Mesodermal cell (in vitro differentiated cells): ENCODE results near the gene RNF13.
"Not testable (repeated sequence)": the region's sequence is repeated elsewhere in the genome, so short reads cannot be mapped to it uniquely, and the experiment has no call there.

Source experiments
- H3K27ac ChIP-seq: 2 replicates; pipeline ENCODE4 v1.7.0; 2013; ENCODE audit warnings: mild to moderate bottlenecking, low read depth, low read length, moderate library complexity; ENCODE audit not compliant: severe bottlenecking
- H3K36me3 ChIP-seq: 2 replicates; pipeline ENCODE4 v1.7.1; 2013; ENCODE audit warnings: mild to moderate bottlenecking, low read length, moderate library complexity; ENCODE audit not compliant: control insufficient read depth, insufficient read depth
- H3K4me1 ChIP-seq: one replicate; pipeline ENCODE4 v1.7.1; 2013; ENCODE audit warnings: mild to moderate bottlenecking, low read length; ENCODE audit not compliant: insufficient read depth, control insufficient read depth, poor library complexity, severe bottlenecking
- H3K4me3 ChIP-seq: 2 replicates; pipeline ENCODE4 v1.7.0; 2013; ENCODE audit warnings: low read length, control low read depth, mild to moderate bottlenecking; ENCODE audit not compliant: insufficient read depth, poor library complexity, severe bottlenecking; ENCODE audit errors: extremely low read depth
- H3K9me3 ChIP-seq: 2 replicates; pipeline ENCODE4 v1.7.1; 2013; ENCODE audit warnings: mild to moderate bottlenecking, low read length, moderate library complexity; ENCODE audit not compliant: control insufficient read depth
- WGBS, 2 experiments: methylation state at CpG; one replicate each; pipeline ENCODE4 v1.1.5; 2013; ENCODE audit warnings: missing lambda C conversion rate in 2 of 2; ENCODE audit not compliant: insufficient coverage in 2 of 2; 5-methylcytosine and 5-hydroxymethylcytosine counted together

RNF13 gene

DNA sequence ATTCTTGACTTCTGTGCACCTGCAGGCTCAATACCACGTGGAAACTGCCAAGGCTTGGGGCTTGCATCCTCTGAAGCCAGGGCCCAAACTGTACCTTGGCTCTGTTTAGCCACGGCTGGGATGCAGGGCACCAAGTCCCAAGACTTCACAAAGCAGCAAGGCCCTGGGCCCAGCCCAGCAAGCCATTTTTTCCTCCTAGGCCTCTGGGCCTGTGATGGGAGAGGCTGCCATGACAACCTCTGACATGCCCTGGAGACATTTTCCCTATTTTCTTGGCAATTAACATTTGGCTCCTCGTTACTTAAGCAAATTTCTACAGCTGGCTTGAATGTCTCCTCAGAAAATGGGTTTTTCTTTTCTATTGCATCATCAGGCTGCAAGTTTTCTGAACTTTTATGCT lies 25.5 kb downstream of the RNF13 start:
- WGBS, 2 experiments = 86 to 96% methylated on average over 2 of the region's 3 CpGs

DNA sequence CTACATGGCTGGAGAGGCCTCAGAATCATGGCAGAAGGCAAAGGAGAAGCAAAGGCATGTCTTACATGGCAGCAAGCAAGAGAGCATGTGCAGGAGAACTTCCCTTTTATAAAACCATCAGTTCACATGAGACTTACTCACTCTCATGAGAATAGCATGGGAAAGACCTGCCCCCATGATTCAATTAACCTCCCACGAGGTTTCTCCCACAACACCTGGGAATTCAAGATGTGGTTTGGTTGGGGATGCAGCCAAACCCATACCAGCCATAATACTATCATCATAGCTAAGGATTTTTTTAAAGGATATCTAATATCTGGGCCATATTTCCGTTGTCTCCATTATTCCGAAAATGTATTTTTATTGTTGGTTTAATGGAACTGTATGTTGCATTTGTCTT lies 26.5 kb downstream of the RNF13 start:
- H3K4me3 ChIP-seq = not testable (repeated sequence)
- H3K9me3 ChIP-seq = peaks cover 22% of the 10 kb centered on the region
- WGBS, 2 experiments = no CpG with 5 or more reads among the region's 3 CpGs

More for the DNA sequence above, 25.5 kb downstream of the RNF13 start:
- not testable (repeated sequence) for H3K4me1 ChIP-seq, H3K4me3 ChIP-seq, H3K27ac ChIP-seq, H3K36me3 ChIP-seq
- peaks cover 30% of the 10 kb centered on the region for H3K9me3 ChIP-seq

DNA sequence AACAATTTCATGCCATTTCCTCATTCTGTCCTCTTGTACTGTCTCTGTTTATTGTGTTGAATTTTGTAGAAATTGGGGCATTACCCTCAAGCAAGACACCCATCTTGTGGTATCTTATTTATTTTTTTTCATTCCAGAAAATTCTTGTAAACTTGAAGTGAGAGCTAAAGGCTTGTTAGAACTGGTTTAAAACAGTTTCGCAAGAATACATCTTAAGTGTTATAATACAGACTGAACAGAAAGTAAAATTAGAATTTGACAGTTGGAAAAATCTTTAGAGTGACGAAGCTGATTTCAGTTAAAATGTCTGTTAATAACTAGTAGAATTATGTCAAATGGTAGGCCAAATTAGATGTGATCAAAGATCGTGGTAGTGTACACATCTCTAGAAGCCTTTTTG lies 26.9 kb downstream of the RNF13 start:
- Histone ChIP-seq H3K9me3 (peaks cover 18% of the 10 kb centered on the region), H3K4me1 (no peaks in the 10 kb centered on the region), H3K4me3 (no peak overlapping the region), H3K27ac (no peak overlapping the region), H3K36me3 (peaks cover 3% of the 10 kb centered on the region)
- WGBS, 2 experiments = 86 to 93% methylated on average over 1 to 2 of the region's 3 CpGs

More for the DNA sequence above, 26.5 kb downstream of the RNF13 start:
- H3K36me3 ChIP-seq, H3K27ac ChIP-seq, H3K4me1 ChIP-seq: not testable (repeated sequence)

DNA sequence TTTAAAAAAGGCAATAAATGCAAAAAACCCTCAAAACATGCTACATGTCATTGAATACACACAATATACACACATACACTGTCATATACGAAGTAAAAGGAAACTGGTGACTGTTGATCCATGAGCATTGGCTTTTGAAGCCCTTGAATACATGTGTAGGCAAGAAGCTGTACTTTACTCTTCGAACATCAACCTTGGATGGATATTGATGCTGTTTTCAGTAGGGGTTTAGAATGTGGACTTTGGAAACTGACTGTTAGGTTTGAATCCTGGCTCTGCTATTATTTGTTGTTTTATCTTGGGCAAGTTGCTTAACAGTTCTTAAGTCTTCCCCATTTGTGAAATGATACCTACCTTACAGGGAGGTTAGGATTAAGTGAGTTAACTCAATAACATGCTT lies 30.5 kb downstream of the RNF13 start:
- WGBS, 2 experiments = 80 to 83% methylated on average over 1 to 2 of the region's 2 CpGs

DNA sequence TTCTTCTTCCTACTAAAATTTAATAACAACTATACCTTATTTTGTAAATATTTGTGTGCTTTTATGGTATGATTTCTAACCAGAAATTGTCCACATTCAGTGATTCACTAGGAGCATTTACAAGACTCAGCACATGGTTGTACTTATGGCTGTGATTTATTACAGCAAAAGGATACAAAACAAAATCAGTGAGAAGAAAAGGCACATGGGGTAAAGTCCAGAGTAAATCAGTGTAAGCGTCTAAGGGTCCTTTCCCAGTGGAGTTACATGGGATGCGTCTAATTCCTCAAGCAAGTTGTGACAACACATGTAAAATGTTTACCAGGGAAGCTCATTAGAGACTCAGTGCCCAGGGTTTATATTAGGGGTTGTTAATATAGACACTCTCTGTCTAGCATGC lies 31.1 kb downstream of the RNF13 start:
- H3K36me3 ChIP-seq = peaks cover 7% of the 10 kb centered on the region
- WGBS, 2 experiments = 94 to 100% methylated on average over 2 of the region's 2 CpGs
- no peak overlapping the region for H3K4me3 ChIP-seq
- H3K4me1 ChIP-seq = no peaks in the 10 kb centered on the region
- no peak overlapping the region for H3K27ac ChIP-seq
- no peaks in the 10 kb centered on the region for H3K9me3 ChIP-seq

More for the DNA sequence above, 30.5 kb downstream of the RNF13 start:
- H3K9me3 ChIP-seq = peaks cover under 1% of the 10 kb centered on the region
- H3K4me1 ChIP-seq = no peaks in the 10 kb centered on the region
- H3K27ac ChIP-seq = no peak overlapping the region
- no peak overlapping the region for H3K4me3 ChIP-seq
- H3K36me3 ChIP-seq = peaks cover 7% of the 10 kb centered on the region

DNA sequence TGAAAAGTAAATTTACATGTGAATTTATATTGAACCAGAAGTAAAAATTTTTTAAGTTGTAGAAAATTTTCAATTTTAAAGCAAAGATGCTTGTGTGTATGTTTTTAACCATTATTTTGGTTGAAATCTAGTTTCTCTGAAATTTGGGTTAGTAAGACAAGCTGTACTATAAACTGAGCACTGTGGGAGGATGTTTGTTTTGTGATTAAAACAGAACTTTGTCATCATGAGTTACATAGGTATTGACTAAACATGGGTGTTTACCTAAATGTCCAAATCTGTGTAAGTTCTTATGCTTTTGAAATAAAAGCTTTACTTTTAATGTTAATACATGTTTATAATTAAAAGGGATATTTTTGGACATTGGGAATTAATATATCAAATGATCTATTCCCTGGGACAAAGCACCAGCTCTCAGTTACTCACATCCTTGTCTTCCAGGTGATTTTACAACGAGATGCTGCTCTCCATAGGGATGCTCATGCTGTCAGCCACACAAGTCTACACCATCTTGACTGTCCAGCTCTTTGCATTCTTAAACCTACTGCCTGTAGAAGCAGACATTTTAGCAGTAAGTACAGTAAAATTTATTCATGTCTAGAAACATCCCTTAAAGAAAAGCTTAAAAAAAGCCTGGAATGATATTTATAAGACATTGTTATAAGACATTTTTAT lies 32.7 kb downstream of the RNF13 start:
- no peaks in the 10 kb centered on the region for H3K4me1 ChIP-seq
- H3K4me3 ChIP-seq = no peak overlapping the region
- 100% methylated on average over 1 of the region's 1 CpG; no CpG with 5 or more reads in 1 of the 2 experiments for WGBS, 2 experiments
- no peak overlapping the region for H3K27ac ChIP-seq
- H3K9me3 ChIP-seq = no peaks in the 10 kb centered on the region
- H3K36me3 ChIP-seq = peaks cover 7% of the 10 kb centered on the region

DNA sequence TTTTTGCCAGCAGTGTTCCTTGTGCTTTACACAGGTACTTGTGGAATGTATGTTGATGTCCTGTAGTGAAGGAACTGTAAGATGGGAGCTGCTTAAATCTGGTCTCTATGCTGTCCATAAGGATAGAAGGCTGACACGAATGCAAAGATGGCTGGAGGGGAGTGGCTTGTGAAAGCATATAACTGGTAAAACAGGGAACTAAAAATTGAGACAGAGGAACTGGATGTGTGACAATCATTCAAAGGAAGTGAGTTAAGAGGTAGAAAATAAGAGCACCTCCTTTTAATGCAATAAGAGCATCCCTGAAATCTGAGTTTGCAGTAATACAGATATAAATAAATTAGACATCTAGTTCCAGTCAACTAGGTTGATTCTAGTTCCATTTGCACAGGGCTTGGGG lies 35.2 kb downstream of the RNF13 start:
- 73 to 85% methylated on average over 1 of the region's 1 CpG for WGBS, 2 experiments
- H3K4me1 ChIP-seq = no peaks in the 10 kb centered on the region
- H3K27ac ChIP-seq = no peak overlapping the region
- H3K36me3 ChIP-seq = peaks cover 7% of the 10 kb centered on the region
- H3K9me3 ChIP-seq = no peaks in the 10 kb centered on the region
- H3K4me3 ChIP-seq = no peak overlapping the region

DNA sequence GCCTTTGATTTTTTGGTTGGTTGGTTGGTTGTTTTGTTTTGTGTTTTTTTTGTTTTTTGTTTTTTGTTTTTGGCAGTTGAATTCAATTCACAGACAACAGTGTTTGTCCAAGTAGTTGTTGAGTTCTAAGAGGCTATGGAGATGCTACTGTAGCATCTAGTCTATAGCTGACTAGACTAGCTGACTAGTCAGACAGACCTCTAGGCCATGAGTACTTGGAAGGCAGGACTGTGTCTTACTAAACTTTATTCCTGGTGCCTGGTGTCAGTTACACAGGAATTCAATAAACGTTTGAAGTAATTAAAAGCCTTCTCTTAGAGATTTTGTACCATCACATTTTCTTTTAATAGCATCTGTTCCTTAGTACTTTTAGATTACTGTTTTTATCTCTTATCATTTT lies 35.7 kb downstream of the RNF13 start:
- Histone ChIP-seq H3K27ac (no peak overlapping the region), H3K4me1 (no peaks in the 10 kb centered on the region), H3K4me3 (no peak overlapping the region), H3K9me3 (no peaks in the 10 kb centered on the region), H3K36me3 (peaks cover 7% of the 10 kb centered on the region)
- WGBS, 2 experiments = no CpG with 5 or more reads among the region's 1 CpG

DNA sequence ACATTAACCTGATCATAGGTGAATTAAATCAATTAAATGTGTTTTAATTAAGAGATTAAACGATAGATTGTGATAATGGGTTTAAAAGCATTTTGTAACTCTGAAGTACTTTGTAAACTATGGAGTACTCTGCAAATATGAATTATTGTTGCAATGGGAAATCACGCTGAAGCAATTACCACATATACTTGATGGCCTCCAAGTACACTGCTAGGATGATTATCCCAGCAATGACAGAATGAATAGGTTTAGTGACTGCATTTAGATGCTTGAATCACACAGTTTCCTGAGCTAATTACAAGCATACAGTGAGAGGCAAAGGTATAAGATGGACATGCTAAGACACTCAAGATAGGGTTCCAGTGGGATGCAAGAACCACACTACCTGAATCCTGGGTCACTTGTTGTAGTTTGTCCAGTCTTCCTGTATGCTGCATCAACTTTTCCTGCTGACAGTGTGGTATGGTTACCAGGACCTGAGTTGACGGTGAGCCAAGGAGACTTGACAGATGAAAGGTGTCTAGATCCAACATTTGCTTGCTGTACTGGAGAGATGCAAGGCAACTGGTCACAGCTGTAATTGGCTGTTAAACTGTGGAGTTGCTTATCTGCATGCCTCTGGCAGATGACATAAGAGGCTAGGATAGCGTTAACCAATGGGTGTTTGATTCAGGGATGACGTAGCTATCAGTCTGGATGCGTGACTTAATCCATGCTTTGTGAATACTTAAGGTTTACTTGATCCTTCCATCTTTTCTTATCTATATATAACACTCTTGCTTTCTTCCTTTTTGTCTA lies 38.0 kb downstream of the RNF13 start:
- Histone ChIP-seq H3K4me1 (no peaks in the 10 kb centered on the region), H3K9me3 (no peaks in the 10 kb centered on the region), H3K27ac (no peak overlapping the region), H3K4me3 (no peak overlapping the region), H3K36me3 (peaks cover 13% of the 10 kb centered on the region)
- 95 to 100% methylated on average over 4 of the region's 6 CpGs for WGBS, 2 experiments

DNA sequence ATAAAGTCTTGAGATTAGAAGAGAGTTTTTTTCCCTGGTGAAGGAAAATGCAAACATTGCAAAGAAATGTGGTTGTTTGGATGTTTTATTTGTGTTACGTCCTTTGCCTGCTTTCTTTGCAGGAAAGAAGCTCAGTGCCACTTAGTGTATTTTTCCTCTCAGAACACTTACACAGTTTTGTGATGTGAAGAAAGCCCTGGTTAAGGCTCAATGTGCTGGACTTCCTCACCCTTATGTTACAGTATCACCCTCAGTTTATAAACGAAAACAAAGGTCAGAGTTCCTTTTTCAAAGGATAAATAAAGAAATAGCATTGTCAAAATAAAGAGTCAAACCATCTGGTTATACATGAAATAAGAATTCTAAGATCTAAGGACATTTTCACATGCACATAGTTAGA lies 45.9 kb downstream of the RNF13 start:
- H3K9me3 ChIP-seq = no peaks in the 10 kb centered on the region
- no peaks in the 10 kb centered on the region for H3K4me1 ChIP-seq
- no peak overlapping the region for H3K27ac ChIP-seq
- WGBS, 2 experiments = no CpG with 5 or more reads among the region's 2 CpGs
- H3K4me3 ChIP-seq = no peak overlapping the region
- peaks cover 8% of the 10 kb centered on the region for H3K36me3 ChIP-seq

DNA sequence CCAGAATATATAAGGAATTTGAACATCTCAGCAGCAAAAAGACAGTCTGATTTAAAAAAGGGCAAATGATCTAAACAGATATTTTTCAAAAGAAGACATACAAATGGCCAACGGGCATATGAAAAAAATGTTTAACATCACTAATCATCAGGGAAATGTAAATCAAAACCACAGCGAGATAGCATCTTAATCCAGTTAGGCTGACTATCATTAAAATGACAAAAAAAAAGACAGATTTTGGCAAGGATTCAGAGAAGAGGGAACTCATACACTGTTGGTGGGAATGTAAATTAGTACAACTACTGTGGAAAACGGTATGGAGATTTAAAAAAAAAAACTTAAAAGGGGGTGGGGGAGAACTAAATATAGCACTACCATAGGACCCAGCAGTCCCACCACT lies 47.9 kb downstream of the RNF13 start:
- H3K4me3 ChIP-seq = no peak overlapping the region
- H3K4me1 ChIP-seq = no peaks in the 10 kb centered on the region
- no peak overlapping the region for H3K27ac ChIP-seq
- WGBS, 2 experiments = no CpG with 5 or more reads among the region's 3 CpGs
- no peaks in the 10 kb centered on the region for H3K36me3 ChIP-seq
- no peaks in the 10 kb centered on the region for H3K9me3 ChIP-seq
